HFF-Myc (cell line): ENCODE measurements around the gene GAMT.

Experiments
- DNase-seq: peaks from one replicate; pipeline ENCODE4 v3.0.0-alpha.2; 2011; ENCODE audit warnings: low read depth; ENCODE audit errors: extremely low read depth
- H3K4me3 ChIP-seq: replicated peaks from 2 replicates; pipeline ENCODE4 v1.5.1; 2011; ENCODE audit warnings: low read depth, mild to moderate bottlenecking, control low read depth, low read length
- CTCF ChIP-seq: IDR thresholded peaks from 2 replicates; pipeline ENCODE4 v1.5.1; 2012; ENCODE audit warnings: mild to moderate bottlenecking, low read depth, low read length, control low read depth; ENCODE audit errors: missing control alignments

GAMT gene

DNA sequence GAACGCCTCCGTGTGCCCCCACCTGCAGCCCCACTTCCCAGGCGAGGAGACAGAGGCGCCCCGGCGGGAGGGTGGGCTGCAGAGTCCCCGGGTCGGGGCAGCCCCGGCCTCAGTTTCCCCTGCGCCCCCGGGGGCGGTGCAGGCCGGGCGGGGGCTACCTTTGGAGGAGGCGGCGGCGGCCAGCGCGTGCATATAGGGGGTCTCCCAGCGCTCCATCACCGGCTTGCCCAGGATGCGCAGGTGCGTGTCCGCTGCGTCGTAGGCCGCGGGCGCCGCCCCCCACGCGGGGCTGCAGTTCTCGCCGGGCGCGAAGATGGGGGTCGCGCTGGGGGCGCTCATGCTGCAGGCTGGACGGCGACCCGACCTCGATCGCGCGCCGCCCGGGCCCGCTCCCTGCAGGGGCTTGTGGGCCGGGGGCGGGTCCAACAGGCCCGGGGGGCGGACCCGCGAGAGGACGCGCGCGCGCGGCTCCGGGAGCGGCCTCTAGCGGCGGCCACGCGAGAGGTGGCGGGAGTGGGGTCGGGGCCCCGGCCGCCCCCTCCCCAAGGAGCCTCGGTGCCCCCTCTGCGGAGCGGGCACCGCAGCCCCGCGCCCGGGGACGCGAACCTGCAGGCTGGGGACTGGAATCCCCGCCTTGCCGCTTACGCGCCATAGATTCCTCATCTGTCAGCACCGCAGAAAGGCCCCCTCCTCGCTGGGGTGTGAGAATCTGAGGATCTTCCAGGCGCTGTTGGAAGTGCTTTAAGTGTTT, at the start of gene GAMT:
GAMT (minus strand) TSS at position 405 of the 751 bp plus-strand sequence; CDS start at position 339, 66 bp downstream.
- DNase-seq, result no peak
- peak within 1 kb of the TSS; percentile 59 for H3K4me3 ChIP-seq

GRCh38 chr19:1449467-1450442, 48.4 kb upstream of the GAMT start, which contains the start of gene APC2:
APC2 (plus strand) TSS chr19:1450121; CDS start chr19:1453002, 2,881 bp downstream.
- no peak within 1 kb of the TSS for H3K4me3 ChIP-seq
- no peak for DNase-seq
- TF ChIP-seq CTCF, result no peak

More for the DNA sequence above, at the start of gene GAMT:
- peak; percentile 9 for TF ChIP-seq CTCF

DNA sequence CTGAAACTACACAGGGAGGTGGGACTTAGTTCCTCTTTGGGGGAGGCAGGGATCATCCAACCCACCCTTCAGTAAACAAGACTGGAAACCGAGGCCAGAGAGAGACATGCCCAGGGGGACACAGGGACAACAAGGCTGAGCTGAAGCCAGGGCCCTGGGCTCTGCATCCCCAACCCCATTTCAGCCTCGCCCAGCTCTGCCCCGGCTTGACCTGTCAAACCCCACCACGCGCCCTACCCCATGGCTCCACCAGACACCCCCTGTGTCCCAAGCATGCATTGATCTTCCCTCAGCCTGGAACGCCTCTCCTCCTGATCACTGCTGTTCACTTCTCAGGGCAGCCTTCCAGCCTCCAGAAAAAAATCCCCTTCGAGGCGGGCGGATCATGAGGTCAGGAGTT, 46.6 kb upstream of the GAMT start:
- DNase-seq, result no peak
- no peak overlapping the region for H3K4me3 ChIP-seq
- no peak for TF ChIP-seq CTCF

DNA sequence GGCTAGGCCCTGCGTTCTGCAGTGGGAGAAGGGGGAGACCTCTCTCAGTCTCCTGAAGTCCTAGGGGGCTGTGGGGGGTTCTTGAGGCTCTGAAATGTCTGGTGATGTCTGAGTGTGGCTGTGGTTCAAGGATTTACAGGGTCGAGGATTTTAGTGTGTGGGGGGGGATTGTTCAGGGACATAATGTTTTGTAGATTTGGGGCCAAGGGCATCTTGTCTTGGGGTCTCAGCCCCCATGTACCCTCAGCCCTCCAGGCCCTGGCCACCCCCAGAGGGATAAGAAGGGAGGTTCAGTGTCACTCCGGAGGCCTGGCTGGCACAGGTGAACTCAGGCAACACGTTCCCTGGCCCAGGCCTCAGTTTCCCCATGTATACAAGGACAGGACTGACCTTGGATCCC, 46.2 kb upstream of the GAMT start:
- TF ChIP-seq CTCF, result no peak
- DNase-seq, result no peak
- no peak overlapping the region for H3K4me3 ChIP-seq

GRCh38 chr19:1446713-1447481, 45.6 kb upstream of the GAMT start:
- TF ChIP-seq CTCF, result no peak
- H3K4me3 ChIP-seq, result no peak overlapping the region
- no peak for DNase-seq
